ENCODE measurements around the gene GMDS. TPM values are rescaled to one million over a fixed set of nuclear protein-coding genes. Genes with fewer than 3 reads are reported as not detected.

GMDS gene
- total RNA-seq, 1 donor from 2014 or later: 34.0 TPM

DNA sequence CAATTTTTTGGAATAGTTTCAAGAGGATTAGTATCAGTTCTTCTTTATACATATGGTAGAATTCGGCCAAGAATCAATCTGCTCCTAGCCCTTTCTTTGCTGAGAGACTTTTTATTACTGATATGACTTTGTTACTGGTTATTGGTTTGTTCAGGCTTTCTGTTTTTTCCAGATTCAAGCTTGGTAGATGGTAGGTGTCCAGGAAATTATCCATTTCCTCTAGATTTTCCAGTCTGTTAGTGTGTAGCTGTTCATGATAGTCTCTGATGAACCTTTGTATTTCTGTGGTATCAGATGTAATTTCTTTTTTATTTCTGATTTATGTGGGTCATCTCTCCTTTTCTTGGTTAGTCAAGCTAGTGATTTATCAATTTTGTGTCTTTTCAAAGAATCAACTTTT is 167.6 kb downstream of the GMDS start:
- H3K36me3 Mint-ChIP-seq (ENCODE audit: low read depth): peaks cover 9% of the 10 kb centered on the region
- TF ChIP-seq, protein P1, sequence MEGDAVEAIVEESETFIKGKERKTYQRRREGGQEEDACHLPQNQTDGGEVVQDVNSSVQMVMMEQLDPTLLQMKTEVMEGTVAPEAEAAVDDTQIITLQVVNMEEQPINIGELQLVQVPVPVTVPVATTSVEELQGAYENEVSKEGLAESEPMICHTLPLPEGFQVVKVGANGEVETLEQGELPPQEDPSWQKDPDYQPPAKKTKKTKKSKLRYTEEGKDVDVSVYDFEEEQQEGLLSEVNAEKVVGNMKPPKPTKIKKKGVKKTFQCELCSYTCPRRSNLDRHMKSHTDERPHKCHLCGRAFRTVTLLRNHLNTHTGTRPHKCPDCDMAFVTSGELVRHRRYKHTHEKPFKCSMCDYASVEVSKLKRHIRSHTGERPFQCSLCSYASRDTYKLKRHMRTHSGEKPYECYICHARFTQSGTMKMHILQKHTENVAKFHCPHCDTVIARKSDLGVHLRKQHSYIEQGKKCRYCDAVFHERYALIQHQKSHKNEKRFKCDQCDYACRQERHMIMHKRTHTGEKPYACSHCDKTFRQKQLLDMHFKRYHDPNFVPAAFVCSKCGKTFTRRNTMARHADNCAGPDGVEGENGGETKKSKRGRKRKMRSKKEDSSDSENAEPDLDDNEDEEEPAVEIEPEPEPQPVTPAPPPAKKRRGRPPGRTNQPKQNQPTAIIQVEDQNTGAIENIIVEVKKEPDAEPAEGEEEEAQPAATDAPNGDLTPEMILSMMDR (IDR thresholded peaks at IDR 0.05): no peak
- DNase-seq (ENCODE audit: low spot score): no peak
- no peak overlapping the region for H3K4me3 Mint-ChIP-seq (ENCODE audit: unreplicated experiment)
- no peaks in the 10 kb centered on the region for H3K27me3 Mint-ChIP-seq (ENCODE audit: low read depth)
- no peak overlapping the region for H3K27ac Mint-ChIP-seq (ENCODE audit: unreplicated experiment)
- peaks cover 27% of the 10 kb centered on the region for H3K9me3 Mint-ChIP-seq (ENCODE audit: low read depth)
- peaks cover 23% of the 10 kb centered on the region for H3K4me1 Mint-ChIP-seq (ENCODE audit: low read depth)

DNA sequence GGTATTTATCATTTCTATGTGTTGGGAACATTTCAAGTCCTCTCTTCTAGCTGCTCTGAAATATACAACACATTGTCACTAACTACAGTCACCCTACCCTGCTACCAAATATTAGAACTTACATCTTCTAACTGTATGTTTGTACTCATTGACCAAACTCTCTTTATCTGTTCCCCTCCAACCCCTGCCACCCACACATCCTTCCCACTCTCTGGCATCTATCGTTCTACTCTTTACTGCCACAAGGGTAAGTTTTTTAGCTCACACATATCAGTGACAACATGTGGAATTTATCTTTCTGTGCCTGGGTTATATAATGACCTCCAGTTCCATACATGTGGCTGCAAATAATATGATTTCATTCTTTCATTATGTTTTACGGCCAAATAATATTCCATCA is 171.9 kb downstream of the GMDS start:
- Mint-ChIP-seq H3K27me3 (ENCODE audit: low read depth) (no peaks in the 10 kb centered on the region), H3K27ac (ENCODE audit: unreplicated experiment) (peak overlapping the region; percentile 84), H3K4me3 (ENCODE audit: unreplicated experiment) (no peak overlapping the region), H3K4me1 (ENCODE audit: low read depth) (peaks cover 38% of the 10 kb centered on the region), H3K9me3 (ENCODE audit: low read depth) (peaks cover 24% of the 10 kb centered on the region), H3K36me3 (ENCODE audit: low read depth) (peaks cover 9% of the 10 kb centered on the region)
- TF ChIP-seq, protein P1 (IDR thresholded peaks at IDR 0.05): no peak
- no peak for DNase-seq (ENCODE audit: low spot score)

DNA sequence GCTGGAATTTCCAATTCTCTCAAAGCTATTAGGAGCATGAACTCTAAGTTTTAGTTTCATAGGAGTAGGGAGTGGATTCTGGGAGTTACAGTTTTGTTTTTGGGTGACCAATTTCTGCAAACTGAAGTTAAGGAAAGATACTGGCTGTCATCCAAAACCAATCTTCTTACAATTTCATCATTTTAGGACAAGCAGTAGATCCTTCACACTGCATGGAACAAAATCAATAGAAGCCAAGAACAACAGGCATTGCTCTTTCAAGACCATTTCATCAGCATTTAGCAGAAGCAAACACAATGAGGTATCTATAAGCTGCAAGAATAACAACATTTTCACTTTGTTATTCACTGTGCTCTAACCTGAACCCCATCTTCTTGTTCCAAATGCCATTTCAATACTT is 173.0 kb downstream of the GMDS start:
- Mint-ChIP-seq H3K4me1 (ENCODE audit: low read depth) (peaks cover 38% of the 10 kb centered on the region), H3K4me3 (ENCODE audit: unreplicated experiment) (no peak overlapping the region), H3K27ac (ENCODE audit: unreplicated experiment) (peak overlapping the region; percentile 84), H3K27me3 (ENCODE audit: low read depth) (no peaks in the 10 kb centered on the region), H3K36me3 (ENCODE audit: low read depth) (peaks cover 3% of the 10 kb centered on the region), H3K9me3 (ENCODE audit: low read depth) (peaks cover 14% of the 10 kb centered on the region)
- TF ChIP-seq, protein P1 (IDR thresholded peaks at IDR 0.05): no peak
- DNase-seq (ENCODE audit: low spot score): no peak

DNA sequence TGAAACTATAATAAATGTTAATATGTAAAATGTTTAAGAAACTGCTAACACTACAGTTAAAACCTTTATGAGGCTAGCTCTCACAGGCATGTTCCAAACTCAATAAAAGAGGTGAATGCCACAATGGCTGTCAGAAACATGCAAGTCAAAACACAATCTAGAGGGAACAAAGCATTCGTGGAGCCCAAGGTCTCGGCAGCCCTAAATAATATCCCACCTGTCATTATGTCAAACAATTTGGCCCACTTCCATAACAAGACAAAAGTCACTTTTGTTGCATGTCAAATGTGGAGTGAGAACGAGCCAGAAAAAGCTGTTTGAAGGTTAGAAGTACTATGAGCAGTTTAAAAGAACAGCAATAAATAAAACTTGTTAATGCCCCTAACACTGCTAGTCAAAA is 181.9 kb downstream of the GMDS start:
- TF ChIP-seq, protein P1 (IDR thresholded peaks at IDR 0.05): no peak
- Mint-ChIP-seq H3K4me3 (ENCODE audit: unreplicated experiment) (no peak overlapping the region), H3K36me3 (ENCODE audit: low read depth) (peaks cover 3% of the 10 kb centered on the region), H3K4me1 (ENCODE audit: low read depth) (peaks cover 27% of the 10 kb centered on the region), H3K27me3 (ENCODE audit: low read depth) (no peaks in the 10 kb centered on the region), H3K9me3 (ENCODE audit: low read depth) (peaks cover 4% of the 10 kb centered on the region), H3K27ac (ENCODE audit: unreplicated experiment) (no peak overlapping the region)
- no peak for DNase-seq (ENCODE audit: low spot score)

DNA sequence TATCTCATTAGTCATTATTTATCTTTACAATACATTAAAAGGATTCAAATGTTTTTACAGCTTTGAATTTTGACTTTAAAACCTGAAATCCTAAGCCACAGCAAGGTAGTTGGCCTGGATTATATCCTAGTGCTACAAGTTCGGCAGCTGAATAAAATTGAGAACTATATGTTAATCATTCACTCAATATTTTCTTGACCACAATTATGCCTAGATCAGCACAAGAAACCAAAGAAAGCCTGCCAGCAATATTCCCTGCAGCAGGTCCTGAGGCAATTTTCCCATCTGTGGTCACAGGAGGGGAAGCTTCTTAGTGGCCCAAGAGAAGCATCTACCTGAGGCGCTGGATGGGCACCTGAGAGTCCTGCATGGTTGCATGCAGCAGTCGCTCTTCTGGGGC is 183.5 kb downstream of the GMDS start:
- Mint-ChIP-seq H3K9me3 (ENCODE audit: low read depth) (peaks cover 4% of the 10 kb centered on the region), H3K27me3 (ENCODE audit: low read depth) (no peaks in the 10 kb centered on the region), H3K4me3 (ENCODE audit: unreplicated experiment) (no peak overlapping the region), H3K4me1 (ENCODE audit: low read depth) (peaks cover 27% of the 10 kb centered on the region), H3K36me3 (ENCODE audit: low read depth) (peaks cover 3% of the 10 kb centered on the region), H3K27ac (ENCODE audit: unreplicated experiment) (no peak overlapping the region)
- TF ChIP-seq, protein P1 (IDR thresholded peaks at IDR 0.05): no peak
- no peak for DNase-seq (ENCODE audit: low spot score)
